NCI-H446 treated with DMSO at 0.1 percent for 48 hours (cell line): ENCODE results near the gene PTK6.
A peak's percentile ranks its signal among the peaks of the same experiment; 100 is the strongest.

Experiments used
- DNase-seq: peaks from one replicate; lab custom pipeline; 2025; lab: John Stamatoyannopoulos, UW

Gene PTK6

DNA sequence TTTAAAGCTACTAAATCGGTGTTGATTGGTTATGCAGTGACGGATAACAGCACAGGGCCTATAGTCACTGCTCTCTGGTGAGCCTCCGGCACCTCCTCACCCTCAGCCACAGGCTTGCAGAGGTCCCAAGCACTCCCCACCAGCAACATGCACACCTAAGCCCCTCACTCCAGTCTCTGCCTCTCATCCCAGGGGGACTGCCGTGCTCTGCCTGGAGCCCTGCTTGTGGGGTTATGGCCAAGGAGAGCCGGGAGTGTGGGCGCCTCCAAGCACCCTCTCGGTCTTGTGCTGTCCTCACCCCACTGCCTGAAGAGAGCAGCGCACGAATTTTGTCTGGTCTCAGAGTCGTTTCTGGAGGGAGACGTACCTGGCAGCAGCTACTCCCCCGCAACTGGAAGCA is 31.5 kb downstream of the PTK6 start:
- DNase-seq = no peak

DNA sequence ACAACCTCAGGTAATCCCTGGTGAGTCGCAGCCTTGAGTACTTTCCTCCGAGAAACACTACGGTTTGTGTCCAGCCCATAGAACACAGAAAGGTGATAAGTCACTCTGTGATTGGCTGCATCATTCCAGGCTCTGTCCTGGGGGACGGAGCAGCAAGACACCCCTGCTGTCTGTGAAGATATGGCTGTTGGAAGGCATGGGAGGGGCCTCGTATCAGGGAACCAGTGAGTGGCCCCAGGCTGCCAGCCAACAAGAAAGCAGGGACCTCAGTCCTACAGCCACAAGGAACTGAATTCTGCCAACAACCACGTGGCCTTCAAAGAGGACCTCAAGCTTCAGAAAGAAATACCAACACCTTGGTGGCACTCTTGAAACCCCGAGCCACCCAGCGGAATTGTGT is 31.9 kb downstream of the PTK6 start:
- no peak for DNase-seq

DNA sequence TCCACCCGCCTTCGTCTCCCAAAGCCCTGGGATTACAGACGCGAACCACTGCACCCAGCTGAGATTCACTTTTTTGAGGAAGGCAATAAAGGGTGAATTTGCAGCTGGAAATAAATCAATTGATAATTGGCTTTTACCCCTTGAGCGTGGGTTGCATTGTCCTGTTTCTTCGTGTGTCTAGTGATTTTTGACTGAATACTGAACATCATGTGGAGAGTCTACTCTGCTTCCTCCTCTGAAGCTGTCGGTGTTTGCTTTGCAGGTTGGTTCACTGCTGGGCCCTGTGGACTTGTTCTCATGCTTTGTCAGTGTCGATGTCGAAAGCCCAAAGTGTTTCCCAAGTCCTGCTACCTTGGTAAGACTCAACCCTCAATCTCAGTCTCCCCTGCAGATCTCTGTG is 32.5 kb downstream of the PTK6 start:
- DNase-seq = no peak

DNA sequence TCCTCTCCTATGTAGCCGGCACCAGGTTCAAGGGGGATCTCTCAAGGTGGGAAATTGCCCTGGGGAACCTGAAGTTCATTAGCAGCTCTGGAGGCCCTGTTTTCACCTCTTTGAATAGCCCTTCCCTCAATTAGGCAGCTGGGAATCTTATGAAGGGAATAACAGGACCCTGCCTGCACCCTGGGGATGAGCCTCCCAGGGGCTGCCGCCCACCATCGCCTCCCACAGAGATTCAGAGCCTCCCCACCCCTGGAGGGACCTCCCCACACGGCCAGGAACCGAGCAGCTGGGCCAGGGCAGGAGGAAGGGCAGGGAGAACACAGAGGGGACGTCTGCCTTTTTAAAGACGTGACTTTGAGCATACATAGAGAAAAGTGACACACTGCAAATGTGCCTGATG is 33.7 kb downstream of the PTK6 start:
- no peak for DNase-seq

- DNase-seq = no peak
These were observed 34.5 kb downstream of the PTK6 start for GRCh38 chr20:63502671-63503172.

DNA sequence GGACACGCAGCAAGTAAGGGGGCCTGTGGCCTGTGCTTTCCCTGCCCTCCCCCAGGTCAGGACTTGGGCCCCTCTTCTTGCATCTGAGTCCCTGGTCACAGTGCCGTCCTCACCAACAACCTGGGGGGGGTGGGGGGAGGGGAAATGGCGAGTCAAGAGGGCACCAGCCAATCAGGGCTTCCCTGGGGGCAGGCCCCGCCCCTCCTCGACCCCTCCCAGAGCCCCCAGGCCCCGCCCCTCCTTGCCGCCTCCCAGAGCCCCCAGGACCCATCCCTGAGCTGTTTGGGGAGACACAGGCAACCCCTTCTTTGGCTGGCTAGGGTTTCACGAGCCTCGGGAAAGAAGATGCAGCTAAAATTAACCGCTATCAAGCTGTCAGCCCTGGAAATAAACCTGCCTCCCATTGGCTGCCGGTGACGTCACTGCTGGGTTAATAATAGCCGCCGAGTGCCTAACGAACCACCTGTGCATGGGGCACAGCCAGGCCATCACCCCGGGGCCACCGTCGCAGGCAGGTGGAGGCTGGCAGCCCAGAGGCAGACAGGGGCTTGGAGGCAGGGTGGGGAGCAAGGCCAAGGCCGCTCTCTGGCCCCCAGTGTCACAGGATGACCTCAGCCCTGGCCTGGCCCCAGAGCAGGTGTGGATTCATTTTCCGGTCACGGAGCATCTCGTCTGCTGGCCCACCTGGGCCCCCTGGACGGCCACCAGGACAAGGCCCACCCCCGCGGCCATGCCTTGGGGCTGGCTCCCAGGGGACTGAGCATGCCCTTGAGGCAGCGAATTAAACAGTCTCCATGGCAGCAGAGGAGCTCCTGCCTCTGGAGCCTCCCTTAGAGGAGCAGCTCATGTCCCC is 35.1 kb downstream of the PTK6 start:
- DNase-seq = peak; percentile 15

DNA sequence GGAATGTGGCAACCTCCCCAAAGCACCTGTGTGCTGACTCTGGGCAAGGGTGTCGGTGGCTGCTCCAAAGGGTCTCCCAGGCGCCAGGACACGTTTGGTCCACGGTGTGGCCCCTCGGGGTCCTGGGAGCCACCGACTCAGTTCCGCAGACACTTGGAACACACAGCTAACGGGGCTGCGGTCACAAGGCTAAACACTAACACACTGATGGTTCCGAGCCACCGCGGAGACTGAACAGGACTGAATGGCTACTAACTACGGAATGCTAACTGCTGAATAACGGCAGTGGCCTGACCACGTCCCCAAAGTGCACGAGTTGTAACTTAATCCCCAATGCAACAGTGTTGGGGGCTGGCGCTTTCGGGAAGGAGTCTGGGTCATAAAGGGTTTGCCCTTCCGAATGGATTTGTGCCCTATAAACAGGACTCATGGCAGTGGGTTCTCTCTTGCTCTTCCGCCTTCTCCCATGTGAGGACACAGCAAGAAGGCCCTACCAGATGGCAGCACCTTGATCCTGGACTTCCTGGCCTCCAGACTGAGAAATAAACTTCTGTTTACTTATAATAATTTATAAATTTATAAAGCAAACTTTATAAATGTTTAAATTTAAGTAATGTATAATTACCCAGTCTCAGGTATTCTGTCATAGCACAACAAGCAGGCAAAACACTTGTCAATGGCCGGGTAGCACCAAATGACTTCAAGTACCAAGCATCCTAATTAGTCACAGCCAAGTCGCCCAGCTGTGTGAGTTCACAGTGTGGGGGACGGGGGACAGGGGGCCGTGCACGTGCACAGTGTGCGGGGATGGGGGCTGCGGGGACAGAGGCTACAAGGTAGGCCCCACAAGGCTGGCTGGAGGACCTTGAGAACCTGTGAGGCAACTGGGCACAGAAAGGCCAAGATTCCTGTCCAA is 36.0 kb downstream of the PTK6 start:
- DNase-seq = no peak

GRCh38 chr20:63500151-63500901 is 36.9 kb downstream of the PTK6 start:
- DNase-seq = no peak

DNA sequence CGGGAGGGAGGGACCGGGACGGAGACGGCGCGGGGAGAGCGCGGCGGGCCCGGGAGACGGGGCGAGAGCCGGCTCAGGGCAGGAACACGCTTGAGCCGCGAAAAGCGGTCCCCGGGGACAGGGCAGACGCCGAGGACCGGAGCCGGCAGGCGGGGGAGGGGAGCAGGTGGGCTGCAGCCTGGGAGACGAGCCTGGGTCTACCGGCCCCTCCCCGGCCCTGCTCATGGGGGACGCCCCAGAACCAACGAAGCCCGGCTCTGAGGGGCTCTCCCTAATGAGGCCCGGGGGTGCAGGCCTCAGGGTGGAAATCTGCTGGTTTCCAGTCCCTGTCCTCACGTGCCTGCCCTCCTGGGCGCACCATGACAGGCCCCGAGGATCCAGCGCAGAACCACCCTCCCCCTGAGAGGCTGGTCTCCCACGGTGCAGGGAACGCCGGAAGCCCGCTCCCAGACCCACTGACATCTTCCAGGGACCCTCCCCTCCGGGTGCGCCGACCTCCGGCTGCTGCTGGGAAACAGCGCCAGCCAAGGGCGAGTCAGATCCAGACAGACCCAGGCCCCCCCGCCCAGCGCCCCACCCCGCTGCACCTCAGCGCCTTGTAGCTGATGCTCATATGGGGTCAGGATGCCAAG is 37.7 kb downstream of the PTK6 start:
- no peak for DNase-seq

GRCh38 chr20:63498960-63499337 is 38.2 kb downstream of the PTK6 start, which contains the start of gene EEF1A2:
Gene EEF1A2 (minus strand): TSS chr20:63499083. CDS start chr20:63497763, 1,320 bp downstream.
- DNase-seq = no peak

DNA sequence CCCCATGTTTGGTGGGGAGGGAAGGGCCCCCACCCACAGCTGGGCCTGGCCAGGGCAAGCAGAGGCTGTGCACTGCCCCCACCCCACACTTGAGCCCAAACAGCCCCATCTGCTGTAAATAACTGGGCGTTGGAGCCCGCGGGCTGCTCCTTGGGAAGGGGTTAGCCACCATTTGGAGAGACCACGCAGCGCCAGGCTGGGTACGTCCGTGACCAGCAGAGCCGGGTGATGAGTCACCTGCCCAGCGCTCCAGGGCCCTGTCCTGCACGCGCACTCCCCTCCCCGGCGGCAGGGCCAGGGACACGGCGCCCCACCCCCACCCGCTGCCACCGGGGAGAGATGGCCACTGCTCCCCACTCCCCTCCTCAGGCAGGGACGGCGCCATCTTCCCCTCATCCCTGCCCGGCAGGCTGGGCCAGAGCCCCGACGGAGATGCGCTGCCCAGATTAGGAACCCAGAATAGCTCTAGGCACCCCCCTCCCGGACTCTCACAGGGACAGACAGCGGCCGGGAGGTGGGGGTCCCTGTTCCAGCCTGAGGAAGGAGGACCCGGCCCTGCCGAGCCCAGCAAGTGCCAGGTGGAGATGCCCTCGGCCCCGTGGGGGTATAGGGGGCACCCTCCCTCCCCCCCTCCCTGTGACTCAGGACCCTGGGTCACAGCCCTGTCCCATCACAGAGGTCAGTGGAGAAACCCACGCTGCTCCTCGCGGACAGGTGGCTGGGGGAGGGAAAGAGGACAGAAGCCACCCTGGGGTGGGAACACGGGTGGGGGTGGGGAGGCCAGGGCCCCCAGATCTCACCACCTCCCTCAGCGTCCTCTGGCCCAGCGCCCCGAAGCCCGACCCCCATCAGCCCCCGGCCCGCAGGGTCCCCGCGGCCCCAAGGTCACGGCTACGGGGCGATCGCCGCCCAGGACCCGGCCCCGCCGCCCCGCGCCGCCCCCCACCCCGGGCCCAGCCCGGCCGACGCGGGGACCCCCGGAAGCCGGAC is 38.9 kb downstream of the PTK6 start:
- no peak for DNase-seq

- DNase-seq = no peak
These were observed 39.8 kb downstream of the PTK6 start for GRCh38 chr20:63497138-63497945.

- DNase-seq = no peak
These were observed 40.5 kb downstream of the PTK6 start for GRCh38 chr20:63496596-63497120.

GRCh38 chr20:63495741-63496595 is 41.2 kb downstream of the PTK6 start:
- no peak for DNase-seq

GRCh38 chr20:63495167-63495720 is 41.9 kb downstream of the PTK6 start:
- no peak for DNase-seq

DNA sequence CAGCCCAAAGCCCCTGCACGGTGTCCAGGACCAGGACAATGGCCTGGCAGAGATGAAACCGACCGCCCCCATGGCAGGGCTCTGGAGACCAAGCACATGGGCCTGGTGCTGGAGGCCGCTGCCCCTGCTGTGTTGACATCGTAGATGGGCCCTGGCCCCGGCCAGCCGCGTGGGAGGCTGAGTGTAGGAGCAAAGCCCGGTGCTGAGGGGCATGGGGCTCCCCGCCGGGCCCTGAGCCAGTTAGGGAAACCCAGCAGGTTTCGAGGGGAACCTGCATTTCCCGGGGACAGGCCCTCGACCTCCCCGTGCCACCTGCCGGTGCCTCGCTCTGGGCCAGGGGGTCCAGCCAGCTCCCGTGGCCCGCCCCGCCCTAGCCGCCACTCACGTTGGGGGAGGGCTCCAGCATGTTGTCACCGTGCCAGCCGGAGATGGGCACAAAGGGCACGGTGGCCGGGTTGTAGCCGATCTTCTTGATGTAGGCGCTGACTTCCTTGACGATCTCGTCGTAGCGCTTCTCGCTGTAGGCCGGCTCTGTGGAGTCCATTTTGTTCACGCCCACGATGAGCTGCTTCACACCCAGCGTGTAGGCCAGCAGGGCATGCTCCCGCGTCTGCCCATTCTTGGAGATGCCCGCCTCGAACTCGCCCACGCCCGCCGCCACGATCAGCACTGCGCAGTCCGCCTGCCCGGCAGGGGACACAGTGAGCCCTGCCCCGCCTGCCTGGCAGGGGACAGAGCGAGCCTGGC is 42.6 kb downstream of the PTK6 start:
- no peak for DNase-seq

- DNase-seq = no peak
These were observed 43.1 kb downstream of the PTK6 start for GRCh38 chr20:63494084-63494419.
